ENCODE measurements around the gene PLCB4. TPM values are rescaled to one million over a fixed set of nuclear protein-coding genes. Genes with fewer than 3 reads are reported as not detected.

PLCB4 gene
- polyA plus RNA-seq, 1 donor: 4.7 TPM

DNA sequence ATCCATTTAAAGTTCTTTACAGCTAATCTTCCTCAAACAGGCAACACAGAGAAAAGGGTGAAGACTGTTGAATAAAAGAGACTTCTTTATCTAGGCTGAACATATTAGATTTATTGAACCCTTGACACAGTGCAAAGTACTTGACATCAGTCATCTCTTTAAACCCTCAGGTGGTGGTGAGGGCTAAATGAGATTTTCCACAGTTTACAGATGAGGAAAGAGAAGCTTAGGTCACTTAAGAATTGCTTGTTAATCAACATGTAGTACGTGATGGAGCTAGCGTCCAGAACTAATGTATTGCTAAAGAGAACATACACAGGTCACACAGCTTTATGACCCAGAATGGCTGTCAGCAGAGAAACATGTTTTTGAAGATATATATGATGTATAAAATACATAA is 252.1 kb downstream of the PLCB4 start:
- no peak for DNase-seq (ENCODE audit: low read depth)

DNA sequence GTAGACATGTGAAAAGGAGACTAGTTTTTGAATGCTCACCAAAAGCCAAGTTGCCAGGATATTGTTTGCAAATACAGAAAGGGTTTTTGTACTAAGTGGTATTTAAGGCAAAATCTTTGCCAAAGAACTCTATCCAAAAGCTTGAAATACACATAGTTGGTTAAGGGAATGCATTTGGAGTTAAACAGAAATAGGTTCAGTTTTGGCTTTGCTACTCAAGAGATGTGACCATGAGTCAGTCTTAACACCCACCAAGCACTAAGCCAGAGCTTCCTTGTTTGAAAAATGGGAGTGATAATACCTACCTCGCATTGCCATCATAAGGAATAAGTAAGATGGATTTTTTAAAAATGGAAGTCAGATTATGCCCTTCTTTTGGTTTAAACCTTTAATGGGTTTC is 253.8 kb downstream of the PLCB4 start:
- no peak for DNase-seq (ENCODE audit: low read depth)

DNA sequence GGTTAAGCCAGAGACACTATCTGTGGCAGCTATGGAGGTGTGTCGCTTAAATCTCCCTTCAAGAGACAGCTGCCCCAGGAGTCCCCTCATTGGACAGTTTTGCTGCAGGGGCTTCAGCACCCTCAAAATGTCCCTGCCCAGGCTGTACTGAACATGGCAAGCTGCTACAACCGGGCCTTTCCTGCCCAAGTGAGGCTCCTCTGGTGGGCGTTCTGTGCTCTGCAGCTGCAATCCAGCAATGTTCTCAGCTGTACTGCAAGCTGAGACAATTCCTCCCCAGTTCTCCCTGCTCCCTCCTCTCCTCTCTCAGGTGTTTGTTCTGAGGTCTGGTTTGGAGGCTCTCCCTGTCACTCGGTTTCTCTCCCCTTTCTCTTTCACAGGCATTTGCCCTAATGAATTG is 254.7 kb downstream of the PLCB4 start:
- no peak for DNase-seq (ENCODE audit: low read depth)

DNA sequence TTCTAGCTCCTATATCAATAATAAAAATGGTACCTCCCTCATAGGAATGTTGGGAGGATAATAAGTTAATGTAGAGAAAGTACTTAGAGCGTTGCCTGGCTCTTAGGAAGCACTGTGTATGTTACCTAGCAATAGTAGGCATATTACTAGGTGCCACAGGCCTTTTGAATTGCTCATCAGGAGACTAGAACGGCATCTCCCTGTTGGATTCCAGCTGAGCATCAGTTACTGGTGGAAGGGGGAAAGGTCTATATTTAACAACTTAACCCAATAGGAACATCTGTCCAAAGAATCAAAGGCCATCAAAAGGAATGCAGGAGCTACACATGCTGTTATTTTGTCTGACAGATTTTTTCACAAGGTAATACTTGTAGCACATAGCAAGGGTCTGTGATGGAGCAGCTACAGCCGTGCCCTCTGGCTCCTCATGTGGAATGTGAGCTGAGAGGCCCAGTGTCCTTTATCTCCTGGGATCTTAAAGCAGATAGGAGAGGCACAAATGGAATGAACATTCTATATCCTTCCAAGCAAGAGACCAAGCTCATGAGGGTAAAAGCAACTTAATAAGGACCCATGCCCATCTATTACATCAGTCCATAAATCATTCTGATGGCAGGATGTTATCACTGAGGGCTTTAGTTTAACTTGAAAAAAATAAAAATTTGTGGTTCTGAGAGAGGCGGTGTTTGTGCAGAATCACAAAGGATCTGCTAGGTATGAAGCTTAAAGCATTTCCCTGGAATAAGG is 260.6 kb downstream of the PLCB4 start:
- no peak for DNase-seq (ENCODE audit: low read depth)

DNA sequence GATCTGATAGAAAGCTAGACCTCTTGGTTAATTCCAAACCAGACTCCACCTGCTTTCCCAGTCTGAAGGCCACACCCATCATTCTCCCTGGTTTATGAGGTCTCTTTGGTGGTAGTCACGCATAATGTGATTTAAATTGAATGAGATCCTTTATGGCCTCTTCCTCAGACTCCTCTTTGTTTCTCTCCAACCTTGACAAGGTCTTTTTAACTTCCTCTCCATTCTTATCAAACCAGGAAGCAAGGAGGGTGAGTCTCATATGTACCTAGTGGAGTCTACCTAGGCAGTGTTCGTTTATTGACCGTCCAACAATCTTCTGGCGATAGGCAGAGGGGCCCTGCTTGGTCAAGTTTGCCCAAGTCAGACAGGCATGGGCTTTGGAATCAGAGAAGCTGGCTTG is 261.3 kb downstream of the PLCB4 start:
- DNase-seq (ENCODE audit: low read depth): no peak

DNA sequence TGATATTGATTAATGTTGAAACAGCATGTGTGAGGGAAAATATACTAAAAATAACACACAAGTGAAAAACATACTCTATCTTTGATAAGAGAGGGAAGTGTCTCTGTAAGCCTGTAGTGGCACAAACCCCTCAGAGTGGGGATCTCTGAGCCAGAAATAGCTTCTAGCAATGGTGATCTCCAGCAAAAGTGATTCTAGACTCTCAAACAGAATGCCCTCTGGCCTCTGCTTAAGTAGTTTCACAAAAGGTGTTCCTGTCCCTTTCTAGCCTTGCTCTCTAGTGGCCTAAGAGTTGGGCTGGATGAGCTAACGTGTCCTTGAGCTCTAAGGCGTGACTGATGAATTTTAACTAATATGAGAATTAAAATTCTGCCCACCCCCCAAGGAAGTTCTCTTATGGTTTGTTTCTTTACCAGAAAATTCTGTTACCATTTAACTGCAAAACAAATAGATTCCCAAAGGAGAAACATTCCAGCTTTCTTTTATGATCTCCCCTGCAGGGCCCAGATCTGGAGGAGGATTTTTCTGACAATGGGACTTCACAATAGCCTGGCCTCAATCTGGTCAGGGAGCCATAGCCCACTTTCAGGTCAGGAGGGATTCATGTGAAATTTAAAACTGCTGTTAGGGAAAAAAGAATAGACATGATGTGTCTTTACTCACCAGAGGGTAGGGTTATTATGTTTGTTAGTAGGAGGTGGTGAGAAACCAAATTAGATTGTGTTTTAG is 263.0 kb downstream of the PLCB4 start:
- no peak for DNase-seq (ENCODE audit: low read depth)

DNA sequence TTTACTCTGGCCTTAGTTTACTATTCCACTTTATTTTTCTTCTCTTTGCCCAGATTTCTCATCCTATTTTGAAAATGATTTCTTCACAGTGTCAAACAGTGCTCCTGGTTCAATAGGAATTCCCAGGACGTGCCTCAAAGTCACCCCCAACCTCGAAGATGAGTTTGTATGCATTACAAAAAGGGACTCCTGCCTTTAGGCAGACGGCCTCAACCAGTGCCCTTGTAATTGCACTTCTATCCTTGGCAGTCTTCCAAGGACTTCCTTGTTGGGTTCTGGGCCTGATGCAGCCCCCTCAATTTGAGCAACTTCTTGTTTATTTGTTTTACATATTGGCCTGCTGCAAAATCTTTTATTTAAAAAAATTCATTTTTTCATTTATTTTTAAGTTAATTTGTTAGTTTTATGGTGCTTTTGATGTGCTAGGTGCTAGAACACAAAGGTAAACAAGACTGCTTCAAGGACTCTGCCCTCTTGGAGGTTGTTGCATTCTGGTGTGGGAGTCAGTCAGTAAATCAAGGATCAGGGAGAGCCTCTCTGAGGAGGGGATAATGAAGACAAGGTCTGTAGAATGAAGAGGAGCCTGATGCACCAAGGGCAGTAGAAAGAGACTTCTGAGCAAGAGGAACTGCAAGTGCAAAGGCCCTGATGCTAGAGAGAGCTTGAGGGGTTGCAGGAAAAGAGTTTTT is 264.0 kb downstream of the PLCB4 start:
- DNase-seq (ENCODE audit: low read depth): no peak

DNA sequence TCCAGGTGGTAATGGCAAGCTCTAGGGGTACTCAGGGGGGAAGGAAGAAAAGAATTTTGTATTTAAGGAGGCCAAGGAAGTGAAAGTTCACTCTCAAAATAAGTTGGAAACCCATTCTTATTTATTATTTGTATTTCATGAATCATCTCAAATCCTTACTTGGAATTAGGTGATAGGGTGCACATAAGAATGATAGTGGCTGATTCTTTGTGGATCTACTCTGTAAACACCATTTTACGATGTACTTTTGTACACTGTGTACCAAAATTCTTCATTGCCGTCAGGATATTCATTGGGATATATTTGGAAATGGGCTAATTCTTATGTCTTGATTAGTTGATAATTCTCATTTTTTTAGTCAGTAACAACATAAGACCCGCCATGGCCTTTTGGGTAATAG is 266.0 kb downstream of the PLCB4 start:
- DNase-seq (ENCODE audit: low read depth): no peak

DNA sequence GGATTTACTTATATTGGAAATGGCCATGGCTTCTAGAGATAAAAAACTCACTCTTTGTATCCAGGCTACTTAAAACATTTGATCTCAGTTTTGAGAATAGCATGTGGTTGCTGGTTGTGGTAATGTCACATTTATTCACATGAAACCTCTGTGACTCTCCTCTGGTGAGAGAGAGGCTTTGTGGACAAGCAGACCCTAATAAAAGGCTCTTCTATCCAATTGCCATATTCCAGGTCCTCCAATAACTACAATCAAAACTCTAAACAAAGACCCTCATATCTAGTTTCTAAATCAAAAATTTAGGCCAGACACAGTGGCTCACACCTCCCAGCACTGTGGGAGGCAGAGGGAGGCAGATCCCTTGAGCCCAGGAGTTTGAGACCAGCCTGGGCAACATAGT is 269.2 kb downstream of the PLCB4 start:
- DNase-seq (ENCODE audit: low read depth): no peak

DNA sequence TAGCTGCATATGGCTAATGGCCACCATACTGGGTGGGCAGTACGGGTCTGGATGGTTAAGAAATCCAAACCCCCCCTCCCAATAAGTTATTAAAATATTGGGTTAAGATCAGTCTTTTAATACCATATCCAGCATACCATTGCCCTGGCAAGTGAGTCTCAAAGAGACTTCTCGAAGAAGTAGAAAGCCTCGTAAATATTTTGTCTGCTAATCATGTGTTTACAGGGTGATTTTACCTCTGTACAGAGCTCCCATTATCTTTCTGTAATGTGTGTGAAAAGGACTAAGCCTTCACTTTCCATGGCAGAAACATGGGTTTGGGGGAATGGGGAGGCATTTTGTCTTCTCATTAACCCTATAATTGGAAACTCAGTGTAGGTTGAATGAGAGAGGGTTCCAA is 270.8 kb downstream of the PLCB4 start:
- DNase-seq (ENCODE audit: low read depth): no peak

DNA sequence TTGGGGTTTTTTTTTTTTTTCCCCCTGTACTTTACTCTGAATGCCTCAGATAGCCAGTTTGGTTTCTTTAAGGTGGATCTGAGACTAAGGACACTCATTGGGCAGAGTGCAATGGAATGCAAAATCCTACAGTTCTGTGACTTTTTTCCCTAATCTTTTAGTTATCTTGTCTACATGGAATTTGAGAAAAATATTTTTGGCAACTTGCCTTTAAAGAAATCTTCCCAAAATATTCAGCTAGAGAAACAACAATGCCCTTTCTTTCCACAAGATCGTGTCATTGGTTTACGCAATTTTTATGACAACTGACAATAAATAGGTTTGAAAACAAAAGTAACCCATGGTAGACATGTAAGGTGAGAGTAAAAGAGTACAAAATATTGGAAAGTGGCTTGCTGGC is 273.8 kb downstream of the PLCB4 start:
- DNase-seq (ENCODE audit: low read depth): no peak

DNA sequence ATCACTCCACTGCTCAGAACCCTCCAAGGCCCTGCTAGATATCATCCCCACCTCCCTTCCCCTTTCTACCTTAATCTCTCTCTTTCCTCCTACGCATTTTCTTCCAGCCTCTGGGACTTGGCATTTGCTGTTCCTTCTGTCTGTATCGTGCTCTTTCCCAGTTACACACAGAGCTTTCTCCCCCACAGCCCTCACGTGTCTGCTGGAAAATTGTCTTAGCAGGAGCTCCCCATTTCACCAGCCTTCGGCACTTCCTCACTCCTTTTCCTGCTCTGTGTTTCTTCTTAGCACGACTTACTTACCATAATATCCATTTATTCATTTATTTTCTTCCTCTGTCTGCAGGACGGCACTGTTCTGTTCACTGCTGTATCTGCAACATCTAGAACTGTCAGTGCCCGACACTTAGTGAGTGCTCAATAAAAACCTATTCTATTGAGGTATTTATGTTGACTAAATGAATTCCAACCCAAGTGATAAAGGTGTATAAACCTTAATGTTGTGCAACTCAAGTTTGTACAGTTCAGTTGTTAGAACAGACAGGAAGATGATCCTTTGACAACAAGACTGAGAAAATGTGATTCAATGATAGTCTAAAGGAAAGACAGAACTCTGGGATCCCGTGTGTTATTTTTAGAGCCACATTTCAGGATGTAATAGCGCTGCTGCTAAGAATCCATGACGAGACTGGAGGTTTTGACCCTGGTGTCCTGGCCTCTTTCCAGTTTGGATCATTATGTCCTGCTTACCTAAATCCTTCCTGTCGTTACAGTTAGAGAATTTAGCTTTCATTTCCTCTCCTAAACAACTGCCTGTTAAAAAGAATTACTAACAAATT is 275.4 kb downstream of the PLCB4 start:
- peak; percentile 32 for DNase-seq (ENCODE audit: low read depth)

DNA sequence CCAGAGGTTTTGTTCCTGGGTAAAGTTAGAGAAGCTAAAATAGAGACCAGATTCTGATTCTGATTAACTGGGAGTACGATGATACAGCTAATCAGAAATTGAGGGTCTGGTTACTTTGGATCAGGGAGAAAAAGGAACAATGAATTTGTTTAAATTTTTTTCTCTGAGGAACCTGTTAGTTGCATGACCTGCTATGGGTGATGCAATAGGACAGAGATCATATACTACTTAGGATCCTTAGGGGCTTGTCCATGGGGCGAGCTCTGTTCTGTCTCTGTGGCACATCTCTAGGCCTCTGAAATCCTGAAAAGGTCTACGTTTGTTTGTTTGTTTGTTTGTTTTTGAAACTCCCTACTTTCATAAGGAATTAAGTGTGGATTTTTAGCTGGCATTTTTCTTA is 279.4 kb downstream of the PLCB4 start:
- DNase-seq (ENCODE audit: low read depth): no peak

DNA sequence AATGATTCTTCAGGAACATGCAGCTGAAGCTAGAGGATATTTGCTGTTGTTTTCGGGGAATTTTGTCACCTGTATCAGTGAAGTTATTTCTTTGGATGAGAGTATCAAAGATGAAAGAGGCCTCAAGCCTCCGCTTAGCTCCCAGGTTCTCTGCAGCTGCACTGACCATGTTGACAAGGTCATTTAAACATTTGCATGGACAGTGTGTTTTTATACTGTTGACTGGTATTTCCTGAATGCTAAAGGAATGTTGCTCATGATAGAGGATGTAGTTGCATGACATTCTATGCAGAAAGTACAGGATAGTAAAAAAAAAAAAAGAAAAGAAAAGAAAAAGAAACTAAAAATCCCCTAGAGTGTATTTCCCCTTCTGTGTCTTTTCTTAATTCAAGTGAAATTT is 279.9 kb downstream of the PLCB4 start:
- DNase-seq (ENCODE audit: low read depth): no peak

DNA sequence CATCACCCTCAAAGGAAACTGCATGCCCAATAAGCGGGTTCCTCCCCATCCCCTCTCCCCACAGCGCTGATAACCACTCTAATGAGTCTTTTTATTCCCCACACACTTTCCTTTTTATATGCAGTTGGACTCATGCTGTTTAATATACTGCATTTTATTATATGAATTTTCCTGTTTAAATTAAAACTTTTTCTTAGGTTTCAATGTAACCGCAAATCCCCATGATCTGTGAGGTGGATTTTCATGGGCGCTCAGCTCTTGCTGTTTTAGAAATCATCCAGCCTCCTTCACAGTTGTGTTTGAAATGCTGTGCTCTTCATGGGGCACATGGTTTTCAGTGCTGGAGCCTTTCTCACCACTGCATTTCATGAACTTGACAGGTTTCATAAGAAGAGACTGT is 280.4 kb downstream of the PLCB4 start:
- DNase-seq (ENCODE audit: low read depth): no peak

DNA sequence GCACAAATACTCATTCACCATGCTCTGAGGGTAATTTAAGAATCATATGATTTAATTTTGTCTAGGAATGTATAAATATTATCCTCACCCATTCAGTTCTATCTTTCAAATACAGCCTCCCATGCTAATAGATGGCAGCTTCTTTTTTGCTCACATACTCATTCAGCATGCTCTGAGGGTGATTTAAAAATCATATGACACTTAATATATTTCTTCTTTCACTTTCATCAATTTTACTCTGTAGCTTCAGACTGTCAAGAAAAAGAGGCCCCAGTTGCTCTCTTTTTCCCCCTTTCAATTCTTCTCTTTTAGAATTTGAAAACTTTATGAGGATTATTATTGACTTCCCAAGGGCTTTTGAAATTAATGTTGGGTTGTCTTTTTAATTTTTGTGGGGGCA is 283.9 kb downstream of the PLCB4 start:
- DNase-seq (ENCODE audit: low read depth): no peak

DNA sequence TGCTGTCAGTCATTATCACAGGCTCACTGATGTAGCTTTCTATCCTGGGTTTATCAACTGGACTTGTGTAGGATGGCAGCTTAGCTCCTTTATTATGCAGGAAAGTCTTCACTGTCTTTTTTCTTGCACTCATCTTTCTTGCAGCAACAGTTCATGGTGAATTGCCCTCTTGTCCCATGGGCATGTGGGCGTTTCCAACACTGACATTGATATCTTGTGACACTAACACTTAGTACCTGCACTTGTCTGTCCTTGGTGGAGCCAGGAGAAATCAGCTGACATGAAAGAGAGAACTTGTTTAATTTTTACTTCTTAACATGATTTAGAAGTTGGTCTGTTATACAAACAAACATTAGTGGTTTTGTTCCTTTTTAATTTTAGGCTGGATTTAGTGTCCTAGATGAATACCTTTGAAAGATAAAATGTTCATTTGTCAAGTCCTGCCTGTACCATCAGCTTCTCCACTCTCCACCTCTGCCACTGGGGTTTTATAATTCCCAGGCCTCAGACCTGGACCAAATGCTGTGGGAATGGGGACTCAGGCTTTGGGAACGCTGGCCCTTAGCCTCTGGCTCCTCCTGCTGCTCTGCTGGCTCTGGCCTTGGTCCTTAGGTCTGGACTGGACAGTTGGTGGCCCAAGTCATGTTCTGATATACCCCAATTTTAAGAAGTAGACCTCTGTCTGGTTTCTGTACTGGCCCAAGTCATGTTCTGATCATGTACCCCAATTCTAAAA is 284.5 kb downstream of the PLCB4 start:
- DNase-seq (ENCODE audit: low read depth): no peak

DNA sequence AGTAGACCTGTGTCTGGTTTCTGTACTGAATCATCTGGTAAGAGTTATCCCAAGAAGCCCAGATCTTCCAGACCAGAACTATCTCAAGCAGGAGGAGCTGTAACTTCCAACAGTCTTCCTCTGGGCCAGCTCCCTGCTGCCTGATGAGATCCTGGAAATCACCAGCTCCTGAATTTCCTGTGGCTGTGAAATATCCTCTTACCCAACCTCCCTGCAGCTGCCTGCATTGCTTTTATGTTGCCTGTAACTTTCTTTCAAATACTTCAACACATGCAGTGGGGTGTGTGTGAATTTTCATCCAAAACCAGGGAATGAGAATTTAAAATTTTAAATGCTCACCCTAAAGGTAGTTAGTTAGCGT is 285.0 kb downstream of the PLCB4 start:
- DNase-seq (ENCODE audit: low read depth): no peak

DNA sequence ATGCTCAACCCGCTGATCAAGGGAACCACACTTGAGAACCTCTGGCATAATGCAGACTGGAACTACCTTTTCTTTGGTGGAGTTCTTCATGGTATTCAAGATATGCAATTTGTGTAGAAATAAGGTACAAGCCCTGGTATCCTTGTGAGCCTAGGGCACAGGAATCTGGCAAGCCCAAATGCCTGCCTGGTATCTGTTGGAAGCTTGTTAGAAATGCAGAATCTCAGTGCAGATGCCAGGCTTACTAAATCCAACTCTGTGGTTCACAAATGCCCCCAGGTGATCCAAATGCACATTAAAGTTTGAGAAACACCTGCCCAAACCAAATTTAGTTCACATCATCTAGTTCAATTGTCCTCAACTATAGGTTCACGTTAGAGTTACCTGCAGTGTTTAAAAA is 285.7 kb downstream of the PLCB4 start:
- no peak for DNase-seq (ENCODE audit: low read depth)

DNA sequence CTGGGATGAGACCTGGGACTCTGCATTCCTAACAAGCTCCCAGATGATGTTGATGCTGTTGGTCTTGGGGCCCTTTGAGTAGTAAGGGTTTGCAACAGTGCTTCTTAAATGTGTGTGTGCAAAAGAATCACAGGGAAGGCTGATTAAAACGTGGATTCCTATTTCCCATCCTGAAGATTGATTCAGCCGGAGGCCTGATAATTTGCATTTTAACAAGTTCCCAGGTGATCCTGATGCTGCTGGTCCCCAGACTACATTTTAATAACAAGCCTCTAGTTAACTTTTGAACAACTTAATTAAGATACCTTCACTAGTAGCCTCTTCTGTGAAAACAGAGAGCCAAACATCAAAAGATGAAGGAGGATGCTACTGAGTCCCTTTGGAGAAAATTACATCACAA is 289.1 kb downstream of the PLCB4 start:
- DNase-seq (ENCODE audit: low read depth): no peak

DNA sequence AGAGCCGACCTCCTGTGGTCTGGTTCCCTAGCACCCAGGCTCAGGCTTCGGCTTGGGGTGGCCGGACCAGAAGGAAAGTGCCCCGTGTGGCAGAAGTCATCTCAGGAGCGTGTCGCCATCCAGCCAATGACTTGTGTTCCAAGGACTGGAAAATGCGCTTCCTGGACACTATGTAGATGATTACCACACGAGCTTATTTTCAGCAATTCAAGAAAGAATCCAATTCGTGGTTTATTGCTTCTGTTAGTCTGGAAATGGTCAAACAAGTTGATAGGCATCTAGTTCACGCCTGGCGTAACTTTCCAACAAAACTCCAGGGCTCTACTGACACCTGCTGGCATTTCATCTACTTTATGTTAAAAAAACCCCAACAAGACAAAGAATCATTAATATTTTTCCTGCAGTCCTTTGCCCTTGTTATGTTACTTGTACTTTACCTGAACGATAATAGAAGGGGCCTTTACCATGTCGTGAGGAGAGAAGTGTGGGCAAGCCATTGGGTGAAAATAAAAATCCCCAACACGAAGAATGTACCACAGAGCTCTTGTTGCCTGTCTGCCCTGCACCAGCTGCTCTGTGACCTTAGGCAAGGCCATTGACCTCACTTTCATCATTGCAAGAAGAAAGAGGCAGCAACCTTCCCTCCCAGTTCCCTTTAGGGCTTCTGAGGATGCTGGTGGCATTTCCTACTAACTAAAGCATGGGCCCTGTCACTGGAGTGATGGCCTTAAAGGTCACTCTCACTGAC is 290.8 kb downstream of the PLCB4 start:
- peak; percentile 49 for DNase-seq (ENCODE audit: low read depth)
